ENCODE measurements around the gene APMAP. TPM values are rescaled to one million over a fixed set of nuclear protein-coding genes. Genes with fewer than 3 reads are reported as not detected.

Gene APMAP
- polyA plus RNA-seq, 1 of the 3 experiments (the other 2 are of a cell fraction), result 107 TPM

DNA sequence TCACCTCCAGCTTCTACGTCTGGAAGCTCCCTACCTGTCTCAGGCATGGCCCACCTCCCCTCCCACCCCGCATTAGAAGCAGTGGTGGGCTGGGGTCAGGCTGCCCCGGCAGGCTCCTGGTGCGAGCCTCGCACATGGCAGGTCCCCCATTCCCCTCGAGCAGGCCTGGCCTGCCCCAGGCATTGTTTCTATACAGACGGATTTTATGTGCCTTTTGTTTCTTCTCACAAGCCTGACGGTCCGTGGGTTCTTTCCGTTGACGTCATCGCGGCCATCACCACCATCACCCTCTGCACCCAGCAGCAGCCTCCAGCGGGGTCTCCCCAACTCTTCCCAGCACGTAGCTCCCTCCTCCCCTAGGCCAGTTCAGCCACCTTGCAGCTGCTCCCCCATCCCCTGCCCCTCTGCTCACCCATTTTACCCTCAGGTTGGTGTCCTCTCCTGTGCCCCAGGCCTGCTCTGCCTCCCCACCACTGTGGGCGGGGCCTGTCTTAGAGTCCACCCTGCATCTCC, 38.9 kb downstream of the APMAP start:
- CTCF ChIA-PET, result interaction anchor here (0.8 to 1.5 kb wide), 5 partner anchors 11 to 111 kb away, joined by 3 to 4 read pairs (median 3); no protein-coding TSS in a partner anchor
- H3K27ac ChIP-seq (ENCODE audit: low read depth in 2 of 2, low read length in 1 of 2), result no peak overlapping the region
- POLR2A ChIA-PET, result no interaction called here
- no peak overlapping the region for H3K4me3 ChIP-seq (ENCODE audit: low read depth in 2 of 2, low read length in 1 of 2)
- no peaks in the 10 kb centered on the region for H3K9me3 ChIP-seq
- H3K36me3 ChIP-seq (replicated peaks in 1 of 2; ENCODE audit: control insufficient read depth in 1 of 2, insufficient read depth in 2 of 2, low read length in 1 of 2), result peaks cover 0 to 9% of the 10 kb centered on the region in 2 experiments
- no peak overlapping the region for H3K4me2 ChIP-seq
- H3K9me2 ChIP-seq, result no peaks in the 10 kb centered on the region
- DNase-seq, result no peak
- no peaks in the 10 kb centered on the region for H3F3A ChIP-seq (replicated peaks; ENCODE audit: insufficient read depth)
- peaks cover 0 to 6% of the 10 kb centered on the region in 2 experiments; a peak in 1 of 4 replicates for H3K4me1 ChIP-seq (ENCODE audit: control insufficient read depth in 1 of 2, insufficient read depth in 2 of 2, low read depth in 1 of 2, low read length in 1 of 2)
- no peak overlapping the region for H3K9ac ChIP-seq
- 92% methylated on average over 15 of the region's 16 CpGs for WGBS (ENCODE audit: low lambda C conversion rate)
- H2AFZ ChIP-seq (ENCODE audit: low read depth), result no peak overlapping the region
- no peaks in the 10 kb centered on the region for H3K79me2 ChIP-seq (ENCODE audit: insufficient read depth)
- H4K20me1 ChIP-seq (ENCODE audit: insufficient read depth), result no peaks in the 10 kb centered on the region
- TF ChIP-seq GATA2 (CRISPR knock-in tag; IDR thresholded peaks at IDR 0.05) (no peak), GABPA (IDR thresholded peaks at IDR 0.05; ENCODE audit: low read depth) (no peak), JUND (IDR thresholded peaks at IDR 0.05) (no peak), FOXJ3 (CRISPR knock-in tag; IDR thresholded peaks at IDR 0.05) (no peak), MXI1 (IDR thresholded peaks at IDR 0.05; ENCODE audit: low read depth, low read length) (no peak), EP300 (IDR thresholded peaks at IDR 0.05; ENCODE audit: borderline replicate concordance in 1 of 2, low read depth in 1 of 2, low read length in 1 of 2) (no peak), POLR2AphosphoS5 (IDR thresholded peaks at IDR 0.05; ENCODE audit: low read depth, low read length) (no peak), EZH2phosphoT487 (IDR thresholded peaks at IDR 0.05; ENCODE audit: borderline replicate concordance, low read depth) (no peak), TAF1 (IDR thresholded peaks at IDR 0.05; ENCODE audit: borderline replicate concordance, low read depth, low read length) (no peak)
- TF ChIP-seq, protein P1, sequence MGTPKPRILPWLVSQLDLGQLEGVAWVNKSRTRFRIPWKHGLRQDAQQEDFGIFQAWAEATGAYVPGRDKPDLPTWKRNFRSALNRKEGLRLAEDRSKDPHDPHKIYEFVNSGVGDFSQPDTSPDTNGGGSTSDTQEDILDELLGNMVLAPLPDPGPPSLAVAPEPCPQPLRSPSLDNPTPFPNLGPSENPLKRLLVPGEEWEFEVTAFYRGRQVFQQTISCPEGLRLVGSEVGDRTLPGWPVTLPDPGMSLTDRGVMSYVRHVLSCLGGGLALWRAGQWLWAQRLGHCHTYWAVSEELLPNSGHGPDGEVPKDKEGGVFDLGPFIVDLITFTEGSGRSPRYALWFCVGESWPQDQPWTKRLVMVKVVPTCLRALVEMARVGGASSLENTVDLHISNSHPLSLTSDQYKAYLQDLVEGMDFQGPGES (IDR thresholded peaks at IDR 0.05; ENCODE audit: low read depth, low read length), result no peak
- no peaks in the 10 kb centered on the region for H3K27me3 ChIP-seq (ENCODE audit: insufficient read depth)

DNA sequence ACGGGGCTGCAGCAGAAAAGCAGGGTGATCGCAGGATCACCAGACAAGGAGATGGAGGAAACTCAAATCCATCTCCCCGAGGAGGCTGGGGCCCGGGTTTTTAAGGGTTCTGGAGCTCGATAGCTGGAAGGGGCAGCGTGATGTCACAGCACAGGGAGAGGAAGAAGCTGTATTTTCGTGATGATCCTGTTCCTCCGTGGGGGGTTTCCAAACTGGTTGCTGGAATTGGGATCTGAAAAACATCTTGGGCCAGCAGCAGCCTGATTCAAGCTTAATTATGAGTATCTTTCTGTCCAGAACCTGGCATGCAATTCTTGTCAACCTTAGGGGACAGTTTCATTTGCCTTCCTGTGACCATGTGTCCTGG, 39.4 kb downstream of the APMAP start:
- ChIA-PET CTCF (interaction anchor here (0.8 kb wide), 1 partner anchor 11 kb away, joined by 3 read pairs; no protein-coding TSS in a partner anchor), POLR2A (no interaction called here)
- Histone ChIP-seq H3K4me2 (no peak overlapping the region), H3K27ac (ENCODE audit: low read depth in 2 of 2, low read length in 1 of 2) (no peak overlapping the region), H3F3A (replicated peaks; ENCODE audit: insufficient read depth) (no peaks in the 10 kb centered on the region), H4K20me1 (ENCODE audit: insufficient read depth) (no peaks in the 10 kb centered on the region), H3K4me1 (ENCODE audit: control insufficient read depth in 1 of 2, insufficient read depth in 2 of 2, low read depth in 1 of 2, low read length in 1 of 2) (peaks cover 0 to 6% of the 10 kb centered on the region in 2 experiments; a peak in 1 of 4 replicates), H3K4me3 (ENCODE audit: low read depth in 2 of 2, low read length in 1 of 2) (no peak overlapping the region), H3K9ac (no peak overlapping the region), H3K9me2 (no peaks in the 10 kb centered on the region), H3K36me3 (replicated peaks in 1 of 2; ENCODE audit: control insufficient read depth in 1 of 2, insufficient read depth in 2 of 2, low read length in 1 of 2) (peaks cover 0 to 9% of the 10 kb centered on the region in 2 experiments), H2AFZ (ENCODE audit: low read depth) (no peak overlapping the region), H3K79me2 (ENCODE audit: insufficient read depth) (no peaks in the 10 kb centered on the region), H3K27me3 (ENCODE audit: insufficient read depth) (no peaks in the 10 kb centered on the region), H3K9me3 (no peaks in the 10 kb centered on the region)
- no peak for DNase-seq
- WGBS (ENCODE audit: low lambda C conversion rate), result 82% methylated on average over 8 of the region's 8 CpGs
- no peak for TF ChIP-seq NFIC (IDR thresholded peaks at IDR 0.05; ENCODE audit: borderline replicate concordance)
- TF ChIP-seq POLR2AphosphoS5 (IDR thresholded peaks at IDR 0.05; ENCODE audit: low read depth, low read length), result no peak
- TF ChIP-seq, protein P2, sequence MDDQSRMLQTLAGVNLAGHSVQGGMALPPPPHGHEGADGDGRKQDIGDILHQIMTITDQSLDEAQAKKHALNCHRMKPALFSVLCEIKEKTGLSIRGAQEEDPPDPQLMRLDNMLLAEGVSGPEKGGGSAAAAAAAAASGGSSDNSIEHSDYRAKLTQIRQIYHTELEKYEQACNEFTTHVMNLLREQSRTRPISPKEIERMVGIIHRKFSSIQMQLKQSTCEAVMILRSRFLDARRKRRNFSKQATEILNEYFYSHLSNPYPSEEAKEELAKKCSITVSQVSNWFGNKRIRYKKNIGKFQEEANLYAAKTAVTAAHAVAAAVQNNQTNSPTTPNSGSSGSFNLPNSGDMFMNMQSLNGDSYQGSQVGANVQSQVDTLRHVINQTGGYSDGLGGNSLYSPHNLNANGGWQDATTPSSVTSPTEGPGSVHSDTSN (IDR thresholded peaks at IDR 0.05), result no peak
- no peak for TF ChIP-seq RAD21 (IDR thresholded peaks at IDR 0.05; ENCODE audit: low read length)
- TF ChIP-seq GABPA (IDR thresholded peaks at IDR 0.05; ENCODE audit: low read depth), result no peak
- TF ChIP-seq RCOR1 (IDR thresholded peaks at IDR 0.05; ENCODE audit: low read length), result no peak
- TF ChIP-seq EZH2phosphoT487 (IDR thresholded peaks at IDR 0.05; ENCODE audit: borderline replicate concordance, low read depth), result no peak
- TF ChIP-seq ELF1 (IDR thresholded peaks at IDR 0.05), result no peak
- no peak for TF ChIP-seq TAF1 (IDR thresholded peaks at IDR 0.05; ENCODE audit: borderline replicate concordance, low read depth, low read length)
- TF ChIP-seq, protein P1 (IDR thresholded peaks at IDR 0.05; ENCODE audit: low read depth, low read length), result no peak
- TF ChIP-seq, protein P3, sequence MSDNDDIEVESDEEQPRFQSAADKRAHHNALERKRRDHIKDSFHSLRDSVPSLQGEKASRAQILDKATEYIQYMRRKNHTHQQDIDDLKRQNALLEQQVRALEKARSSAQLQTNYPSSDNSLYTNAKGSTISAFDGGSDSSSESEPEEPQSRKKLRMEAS (IDR thresholded peaks at IDR 0.05; ENCODE audit: low read depth), result no peak
- TF ChIP-seq, protein P4, sequence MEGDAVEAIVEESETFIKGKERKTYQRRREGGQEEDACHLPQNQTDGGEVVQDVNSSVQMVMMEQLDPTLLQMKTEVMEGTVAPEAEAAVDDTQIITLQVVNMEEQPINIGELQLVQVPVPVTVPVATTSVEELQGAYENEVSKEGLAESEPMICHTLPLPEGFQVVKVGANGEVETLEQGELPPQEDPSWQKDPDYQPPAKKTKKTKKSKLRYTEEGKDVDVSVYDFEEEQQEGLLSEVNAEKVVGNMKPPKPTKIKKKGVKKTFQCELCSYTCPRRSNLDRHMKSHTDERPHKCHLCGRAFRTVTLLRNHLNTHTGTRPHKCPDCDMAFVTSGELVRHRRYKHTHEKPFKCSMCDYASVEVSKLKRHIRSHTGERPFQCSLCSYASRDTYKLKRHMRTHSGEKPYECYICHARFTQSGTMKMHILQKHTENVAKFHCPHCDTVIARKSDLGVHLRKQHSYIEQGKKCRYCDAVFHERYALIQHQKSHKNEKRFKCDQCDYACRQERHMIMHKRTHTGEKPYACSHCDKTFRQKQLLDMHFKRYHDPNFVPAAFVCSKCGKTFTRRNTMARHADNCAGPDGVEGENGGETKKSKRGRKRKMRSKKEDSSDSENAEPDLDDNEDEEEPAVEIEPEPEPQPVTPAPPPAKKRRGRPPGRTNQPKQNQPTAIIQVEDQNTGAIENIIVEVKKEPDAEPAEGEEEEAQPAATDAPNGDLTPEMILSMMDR (IDR thresholded peaks at IDR 0.05), result no peak
- TF ChIP-seq FOXJ3 (CRISPR knock-in tag; IDR thresholded peaks at IDR 0.05), result no peak
- no peak for TF ChIP-seq MXI1 (IDR thresholded peaks at IDR 0.05; ENCODE audit: low read depth, low read length)
